ENCODE data around the gene OR5P2.

OR5P2 gene

GRCh38 chr11:7796842-7797241 lies at the start of gene OR5P2:
Gene OR5P2, minus strand, starts transcription at chr11:7796942. Its CDS starts 0 bp downstream, at chr11:7796942.
- no peak within 1 kb of the TSS for H3K27ac ChIP-seq

DNA sequence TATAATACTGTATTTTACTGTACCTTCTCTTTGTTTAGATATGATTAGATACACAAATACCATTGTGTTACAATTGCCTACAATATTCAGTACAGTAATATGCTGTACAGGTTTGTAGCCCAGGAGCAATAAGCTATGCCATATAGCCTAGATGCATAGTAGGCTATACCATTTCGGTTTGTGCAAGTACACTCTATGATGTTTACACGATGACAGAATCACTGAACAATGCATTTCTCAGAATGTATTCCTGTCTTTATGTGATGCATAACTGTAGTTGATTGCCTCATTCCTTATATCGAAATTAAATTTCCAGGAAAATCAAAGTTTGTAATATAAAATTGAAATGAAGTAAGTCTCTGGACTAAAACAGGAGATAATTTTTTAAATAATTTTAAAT lies 49.3 kb upstream of the OR5P2 start:
- no peak for TF ChIP-seq ZFX (IDR thresholded peaks at IDR 0.05; ENCODE audit: borderline replicate concordance)
- TF ChIP-seq CTCF (IDR thresholded peaks at IDR 0.05) = no peak

More at GRCh38 chr11:7796842-7797241, at the start of gene OR5P2:
- TF ChIP-seq ZFX (IDR thresholded peaks at IDR 0.05; ENCODE audit: borderline replicate concordance) (no peak), CTCF (IDR thresholded peaks at IDR 0.05) (no peak)

GRCh38 chr11:7844986-7845385 lies 48.2 kb upstream of the OR5P2 start:
- no peak overlapping the region for H3K27ac ChIP-seq
- no peak for TF ChIP-seq CTCF (IDR thresholded peaks at IDR 0.05)
- TF ChIP-seq ZFX (IDR thresholded peaks at IDR 0.05; ENCODE audit: borderline replicate concordance) = no peak

More for the DNA sequence above, 49.3 kb upstream of the OR5P2 start:
- no peak overlapping the region for H3K27ac ChIP-seq

DNA sequence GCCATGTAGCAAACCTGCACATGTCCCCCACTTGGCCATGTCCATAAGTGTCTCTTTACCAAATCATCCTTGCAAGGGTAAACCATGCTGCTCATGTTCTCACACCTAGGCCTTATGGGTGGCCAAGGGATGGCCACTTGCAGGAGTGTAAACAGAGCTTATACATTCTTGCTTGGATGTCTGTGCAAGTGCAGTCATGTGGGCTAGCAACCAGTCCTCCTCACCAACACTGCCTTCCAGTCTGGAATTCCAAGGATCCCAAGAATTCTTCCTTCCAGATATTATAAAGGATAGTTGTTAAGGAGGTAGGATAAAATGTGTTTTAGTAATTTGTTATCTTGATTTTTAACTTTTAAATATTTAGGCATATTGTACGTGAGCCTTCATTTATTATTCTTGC lies 47.8 kb upstream of the OR5P2 start:
- no peak for TF ChIP-seq ZFX (IDR thresholded peaks at IDR 0.05; ENCODE audit: borderline replicate concordance)
- no peak for TF ChIP-seq CTCF (IDR thresholded peaks at IDR 0.05)
- no peak overlapping the region for H3K27ac ChIP-seq

DNA sequence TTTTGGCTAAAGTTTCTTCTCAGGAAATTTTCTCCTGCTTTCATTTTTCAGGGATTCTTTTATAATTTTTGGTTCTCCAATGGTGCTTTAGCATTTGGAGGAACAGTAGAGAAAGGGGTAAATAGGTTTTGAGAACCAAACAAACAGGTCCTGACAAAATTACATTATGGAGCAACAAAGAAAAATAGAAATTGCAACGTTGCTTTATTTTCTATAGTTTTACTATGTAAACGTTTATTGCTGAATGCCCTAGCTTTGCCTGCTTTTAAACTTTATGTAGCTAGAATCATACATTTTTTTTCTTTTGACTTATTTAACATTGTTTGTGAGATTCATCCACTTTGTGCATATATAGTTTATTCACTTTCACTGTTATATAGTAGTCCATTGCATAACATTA lies 43.8 kb upstream of the OR5P2 start:
- TF ChIP-seq CTCF (IDR thresholded peaks at IDR 0.05) = no peak
- TF ChIP-seq ZFX (IDR thresholded peaks at IDR 0.05; ENCODE audit: borderline replicate concordance) = no peak
- no peak overlapping the region for H3K27ac ChIP-seq

DNA sequence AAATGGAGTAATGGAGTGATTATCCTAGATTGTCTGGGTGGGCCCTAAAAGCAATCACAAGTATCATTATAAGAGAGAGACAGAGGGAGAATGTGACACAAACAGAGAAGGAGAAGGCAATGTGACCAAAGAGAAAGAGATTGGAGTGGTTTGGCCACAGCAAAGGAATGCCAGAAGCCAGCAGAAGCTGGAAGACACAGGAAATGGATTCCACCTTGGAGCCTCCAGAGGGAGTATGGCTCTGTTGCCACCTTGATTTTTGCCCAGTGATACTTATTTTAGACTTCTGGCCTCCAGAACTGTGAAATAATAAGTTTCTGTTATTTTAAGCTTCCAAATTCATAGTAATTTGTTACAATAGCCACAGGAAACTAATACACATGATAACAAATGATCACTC lies 36.8 kb upstream of the OR5P2 start:
- H3K27ac ChIP-seq = no peak overlapping the region
- TF ChIP-seq ZFX (IDR thresholded peaks at IDR 0.05; ENCODE audit: borderline replicate concordance) = no peak
- TF ChIP-seq CTCF (IDR thresholded peaks at IDR 0.05) = no peak

DNA sequence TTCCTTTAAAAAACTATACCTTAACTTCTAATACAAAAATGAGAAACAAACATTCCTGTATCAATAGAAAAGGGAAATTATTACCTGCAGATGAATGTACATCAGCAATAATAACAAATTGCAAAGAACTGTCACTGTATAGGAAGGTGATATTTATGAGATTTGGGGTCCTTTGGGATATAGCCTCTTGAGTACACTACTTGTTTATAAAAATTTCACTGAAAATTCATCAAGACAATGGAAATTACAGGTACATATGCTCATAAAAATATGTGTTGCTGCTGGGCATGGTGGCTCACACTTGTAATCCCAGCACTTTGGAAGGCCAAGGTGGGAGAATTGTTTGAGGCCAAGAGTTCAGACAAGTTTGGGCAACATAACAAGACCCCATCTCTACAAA lies 34.0 kb upstream of the OR5P2 start, which contains the start of gene OR5P3:
Gene OR5P3 (minus strand): TSS at position 101 of the 400 bp plus-strand sequence.
- no peak for TF ChIP-seq ZFX (IDR thresholded peaks at IDR 0.05; ENCODE audit: borderline replicate concordance)
- TF ChIP-seq CTCF (IDR thresholded peaks at IDR 0.05) = no peak
- H3K27ac ChIP-seq = no peak within 1 kb of the TSS

Data from 22Rv1 (cell line).